ENCODE results near the gene PPP3CA.
"Not testable (repeated sequence)": the region's sequence is repeated elsewhere in the genome, so short reads cannot be mapped to it uniquely, and the experiment has no call there.

The PPP3CA gene

GRCh38 chr4:101244349-101244748 is 103.0 kb downstream of the PPP3CA start:
- DNase-seq: no peak

GRCh38 chr4:101242441-101242840 is 104.9 kb downstream of the PPP3CA start:
- no peak for DNase-seq

- no peak for DNase-seq
These were observed 107.2 kb downstream of the PPP3CA start for GRCh38 chr4:101240099-101240498.

GRCh38 chr4:101239665-101240064 is 107.7 kb downstream of the PPP3CA start:
- no peak for DNase-seq

- DNase-seq: no peak
These were observed 108.6 kb downstream of the PPP3CA start for GRCh38 chr4:101238706-101239105.

- no peak for DNase-seq
These were observed 109.6 kb downstream of the PPP3CA start for GRCh38 chr4:101237773-101238172.

GRCh38 chr4:101236097-101236496 is 111.2 kb downstream of the PPP3CA start:
- DNase-seq: no peak

- not testable (repeated sequence) for DNase-seq
These were observed 113.2 kb downstream of the PPP3CA start for GRCh38 chr4:101234141-101234540.

GRCh38 chr4:101232074-101232776 is 115.1 kb downstream of the PPP3CA start:
- no peak for DNase-seq

GRCh38 chr4:101230801-101231426 is 116.4 kb downstream of the PPP3CA start:
- DNase-seq: no peak

- no peak for DNase-seq
These were observed 118.2 kb downstream of the PPP3CA start for GRCh38 chr4:101229116-101229515.

- no peak for DNase-seq
These were observed 119.6 kb downstream of the PPP3CA start for GRCh38 chr4:101227715-101228114.

GRCh38 chr4:101224358-101225218 is 122.7 kb downstream of the PPP3CA start:
- no peak for DNase-seq

- DNase-seq: no peak
These were observed 125.0 kb downstream of the PPP3CA start for GRCh38 chr4:101222156-101222845.

- no peak for DNase-seq
These were observed 126.0 kb downstream of the PPP3CA start for GRCh38 chr4:101221294-101221693.

GRCh38 chr4:101218894-101219293 is 128.4 kb downstream of the PPP3CA start:
- DNase-seq: no peak

- no peak for DNase-seq
These were observed 129.0 kb downstream of the PPP3CA start for GRCh38 chr4:101218346-101218745.

- DNase-seq: no peak
These were observed 129.8 kb downstream of the PPP3CA start for GRCh38 chr4:101217353-101218031.

- no peak for DNase-seq
These were observed 136.2 kb downstream of the PPP3CA start for GRCh38 chr4:101211146-101211553.

- no peak for DNase-seq
These were observed 137.0 kb downstream of the PPP3CA start for GRCh38 chr4:101210331-101210730.

GRCh38 chr4:101208171-101208570 is 139.2 kb downstream of the PPP3CA start:
- no peak for DNase-seq

GRCh38 chr4:101205916-101206315 is 141.4 kb downstream of the PPP3CA start:
- no peak for DNase-seq

- no peak for DNase-seq
These were observed 145.9 kb downstream of the PPP3CA start for GRCh38 chr4:101201421-101201820.
